GM04504 (cell line): ENCODE data around the gene SDK1.

Experiments
- DNase-seq: peaks from one replicate; pipeline ENCODE4 v3.0.0-alpha.2; 2012; ENCODE audit warnings: low read depth

Gene SDK1

GRCh38 chr7:3333861-3334260, 32.8 kb downstream of the SDK1 start:
- no peak for DNase-seq

GRCh38 chr7:3336042-3336665, 35.1 kb downstream of the SDK1 start:
- no peak for DNase-seq

- DNase-seq, result no peak
Measured at GRCh38 chr7:3338161-3338560, 37.1 kb downstream of the SDK1 start.

- no peak for DNase-seq
Measured at GRCh38 chr7:3345699-3346481, 44.8 kb downstream of the SDK1 start.

GRCh38 chr7:3349126-3349525, 48.1 kb downstream of the SDK1 start:
- no peak for DNase-seq

- no peak for DNase-seq
Measured at GRCh38 chr7:3356173-3356572, 55.1 kb downstream of the SDK1 start.

- DNase-seq, result no peak
Measured at GRCh38 chr7:3358991-3359390, 57.9 kb downstream of the SDK1 start.

- DNase-seq, result no peak
Measured at GRCh38 chr7:3367261-3367660, 66.2 kb downstream of the SDK1 start.

- no peak for DNase-seq
Measured at GRCh38 chr7:3370068-3370830, 69.2 kb downstream of the SDK1 start.

- no peak for DNase-seq
Measured at GRCh38 chr7:3370921-3371320, 69.9 kb downstream of the SDK1 start.

- DNase-seq, result no peak
Measured at GRCh38 chr7:3371601-3372000, 70.5 kb downstream of the SDK1 start.

GRCh38 chr7:3374239-3374638, 73.2 kb downstream of the SDK1 start:
- DNase-seq, result no peak

- no peak for DNase-seq
Measured at GRCh38 chr7:3378390-3379150, 77.5 kb downstream of the SDK1 start.

- no peak for DNase-seq
Measured at GRCh38 chr7:3380034-3380433, 79.0 kb downstream of the SDK1 start.

GRCh38 chr7:3380886-3381685, 80.0 kb downstream of the SDK1 start:
- no peak for DNase-seq

- DNase-seq, result no peak
Measured at GRCh38 chr7:3386423-3387190, 85.6 kb downstream of the SDK1 start.

- no peak for DNase-seq
Measured at GRCh38 chr7:3393862-3394261, 92.8 kb downstream of the SDK1 start.

GRCh38 chr7:3397324-3397723, 96.3 kb downstream of the SDK1 start:
- DNase-seq, result no peak

- DNase-seq, result no peak
Measured at GRCh38 chr7:3399858-3400257, 98.8 kb downstream of the SDK1 start.

GRCh38 chr7:3404501-3404900, 103.4 kb downstream of the SDK1 start:
- DNase-seq, result peak; percentile 2
